SK-N-SH treated with all-trans-retinoic acid at 6 μM for 48 hours (cell line): ENCODE measurements around the gene SLC25A48.

ENCODE experiments used
- ESRRG ChIP-seq: fragments of 250-450 bp; sonication (Bioruptor Pico); IDR thresholded peaks from 2 replicates; pipeline ENCODE4 v1.6.1; 2021; ENCODE audit warnings: mild to moderate bottlenecking
- TF ChIP-seq, protein P1 (sequence below): fragments of 250-450 bp; sonication (Bioruptor Pico); IDR thresholded peaks from 2 replicates; pipeline ENCODE4 v1.8.0; 2020; ENCODE audit warnings: mild to moderate bottlenecking, moderate library complexity, borderline replicate concordance

DNA sequence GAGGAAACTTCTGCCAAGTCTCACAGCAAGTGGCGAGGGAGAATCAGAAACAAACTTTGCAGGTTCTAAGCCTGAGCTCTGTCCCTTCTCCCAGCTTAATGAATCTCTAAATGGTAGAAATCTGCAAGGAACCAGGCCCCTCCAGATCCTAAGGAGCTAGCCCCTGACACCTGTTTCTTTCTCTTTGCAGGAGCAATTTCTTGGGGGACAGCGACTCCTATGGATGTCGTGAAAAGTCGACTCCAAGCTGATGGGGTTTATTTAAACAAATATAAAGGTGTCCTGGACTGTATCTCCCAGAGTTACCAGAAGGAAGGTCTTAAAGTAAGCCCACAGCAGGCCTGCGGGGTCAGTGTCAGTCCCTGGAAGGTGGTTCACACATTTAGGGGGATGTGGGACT, 39.4 kb downstream of the SLC25A48 start:
- TF ChIP-seq ESRRG = no peak
- TF ChIP-seq, protein P1, sequence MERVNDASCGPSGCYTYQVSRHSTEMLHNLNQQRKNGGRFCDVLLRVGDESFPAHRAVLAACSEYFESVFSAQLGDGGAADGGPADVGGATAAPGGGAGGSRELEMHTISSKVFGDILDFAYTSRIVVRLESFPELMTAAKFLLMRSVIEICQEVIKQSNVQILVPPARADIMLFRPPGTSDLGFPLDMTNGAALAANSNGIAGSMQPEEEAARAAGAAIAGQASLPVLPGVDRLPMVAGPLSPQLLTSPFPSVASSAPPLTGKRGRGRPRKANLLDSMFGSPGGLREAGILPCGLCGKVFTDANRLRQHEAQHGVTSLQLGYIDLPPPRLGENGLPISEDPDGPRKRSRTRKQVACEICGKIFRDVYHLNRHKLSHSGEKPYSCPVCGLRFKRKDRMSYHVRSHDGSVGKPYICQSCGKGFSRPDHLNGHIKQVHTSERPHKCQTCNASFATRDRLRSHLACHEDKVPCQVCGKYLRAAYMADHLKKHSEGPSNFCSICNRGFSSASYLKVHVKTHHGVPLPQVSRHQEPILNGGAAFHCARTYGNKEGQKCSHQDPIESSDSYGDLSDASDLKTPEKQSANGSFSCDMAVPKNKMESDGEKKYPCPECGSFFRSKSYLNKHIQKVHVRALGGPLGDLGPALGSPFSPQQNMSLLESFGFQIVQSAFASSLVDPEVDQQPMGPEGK (CRISPR knock-in tag) = no peak
